Ovary (tissue), 9 donors: Measurements from ENCODE around the gene RYR2. TPM values are rescaled to one million over a fixed set of nuclear protein-coding genes. Genes with fewer than 3 reads are reported as not detected.

Experiments used
- DNase-seq, 5 donors: peaks; one replicate each; pipeline ENCODE4 v3.0.0-alpha.2; 2019 to 2020
- H3K27ac ChIP-seq, 2 donors: fragments of 200-600 bp; one replicate each; pipeline versions ENCODE4 v1.5.1 to v1.8.0; 2019 to 2022
- H3K27me3 ChIP-seq: fragments of 200-600 bp; one replicate; pipeline ENCODE4 v1.8.0; 2022
- H3K36me3 ChIP-seq: fragments of 200-600 bp; sonication (generic); one replicate; pipeline ENCODE4 v1.5.1; 2019
- H3K4me1 ChIP-seq: one replicate; pipeline ENCODE4 v1.8.1; 2013; ENCODE audit warnings: mild to moderate bottlenecking, moderate library complexity; ENCODE audit not compliant: insufficient read depth
- H3K4me3 ChIP-seq: fragments of 200-600 bp; sonication (generic); one replicate; pipeline ENCODE4 v1.5.1; 2017
- H3K9me3 ChIP-seq, 2 donors: fragments of 200-600 bp in 1 of 2; sonication (generic) in 1 of 2; one replicate each; pipeline versions ENCODE4 v1.5.1 to v1.8.1; 2013 to 2019; ENCODE audit warnings: mild to moderate bottlenecking in 1 of 2, moderate library complexity in 1 of 2
- CTCF ChIP-seq, 3 donors: fragments of 450-650 bp in 2 of 3; fragments of 200-600 bp in 1 of 3; IDR thresholded peaks; one replicate each; pipeline versions ENCODE4 v1.5.1 to v1.8.0; 2016 to 2022; ENCODE audit warnings: antibody characterized with exemption in 3 of 3, mild to moderate bottlenecking in 1 of 3
- EP300 ChIP-seq: sonication (generic); formaldehyde crosslinking; IDR thresholded peaks from one replicate; pipeline ENCODE4 v1.6.1; 2017; ENCODE audit warnings: antibody characterized with exemption
- POLR2A ChIP-seq: fragments of 450-650 bp; IDR thresholded peaks from one replicate; pipeline ENCODE4 v1.6.1; 2017; ENCODE audit warnings: antibody characterized with exemption, mild to moderate bottlenecking, moderate library complexity
- WGBS, 3 donors: extraction: QIAGEN DNeasy Blood & Tissue Kit in 1 of 3; methylation state at CpG; one replicate each; pipeline versions ENCODE4 v1.1.5 to v1.1.7; 2013 to 2017; 5-methylcytosine and 5-hydroxymethylcytosine counted together
- intact Hi-C, 4 donors: fragments of 100-400 bp; cut with DNase I; formaldehyde crosslinking; loops; one replicate each; pipeline versions ENCODE4 v1.11.0 to v1.15.1; 2022 to 2023
- polyA plus RNA-seq, 2 donors: library from polyadenylated mRNA; stranded (reverse); fragments of 200-250 nt in 1 of 2; fragments of 350-450 nt in 1 of 2; fragmentation: Illumina TruSeq in 1 of 2; extraction: RNeasy Lipid Tissue Mini Kit (QIAGEN cat#74804) in 1 of 2; gene quantifications; one replicate each; pipeline ENCODE4 v1.2.3, GENCODE V29; 2013 to 2014
- total RNA-seq, 7 donors: library from RNA; depleted of rRNA in 2 of 7; stranded (reverse); fragments of >200 nt in 2 of 7; fragmentation: NEBNext Ultra II Directional in 3 of 7; extraction: Animal tissue kit (Norgen Biotek cat#: 25700) in 3 of 7; gene quantifications; one replicate each; pipeline versions ENCODE4 v1.1.0 to v1.2.4, GENCODE V29; 2016 to 2023
- donor health status: DM: no; HTN: no; CAD: no; lungs with moderate emphysema.
- donor health status: DM: no; HTN: no; CAD: no.
- donor health status: Bipolar disorder and iron deficiency.
- donor health status: DM: yes; HTN: yes; CAD: no.
- donor health status: DM: no; HTN: no; CAD: no.
- donor health status: DM: yes; HTN: yes; CAD: no.

Gene RYR2
- total and polyA plus RNA-seq, 9 donors = 3.0 to 13.8 (median 5.4) TPM

- Histone ChIP-seq H3K27ac (no peak overlapping the region), H3K27me3 (no peaks in the 10 kb centered on the region), H3K4me3 (no peak overlapping the region), H3K36me3 (no peaks in the 10 kb centered on the region), H3K9me3 (no peaks in the 10 kb centered on the region), H3K4me1 (no peaks in the 10 kb centered on the region)
- no peak for DNase-seq
- no peak for TF ChIP-seq POLR2A
- TF ChIP-seq CTCF (IDR thresholded peaks at IDR 0.05) = no peak
- 78 to 82% (median 79%) methylated on average over 5 of the region's 5 CpGs for WGBS, 3 donors
- intact Hi-C loops = no loop called here
Measured at GRCh38 chr1:237799762-237800474, 757.9 kb downstream of the RYR2 start.

GRCh38 chr1:237804516-237804915 is 762.5 kb downstream of the RYR2 start:
- no peaks in the 10 kb centered on the region for H3K27me3 ChIP-seq
- WGBS, 3 donors = 88 to 91% (median 90%) methylated on average over 3 of the region's 3 CpGs
- H3K9me3 ChIP-seq = no peaks in the 10 kb centered on the region
- no peaks in the 10 kb centered on the region for H3K4me1 ChIP-seq
- no peak overlapping the region for H3K27ac ChIP-seq
- H3K4me3 ChIP-seq = no peak overlapping the region
- no peak for DNase-seq
- TF ChIP-seq POLR2A (no peak), EP300 (no peak), CTCF (IDR thresholded peaks at IDR 0.05) (no peak)
- intact Hi-C loops = no loop called here
- H3K36me3 ChIP-seq = no peaks in the 10 kb centered on the region

- DNase-seq = no peak
- 79 to 86% (median 82%) methylated on average over 2 of the region's 2 CpGs for whole genome bisulfite sequencing, 3 donors
- H3K36me3 ChIP-seq = no peaks in the 10 kb centered on the region
Measured at GRCh38 chr1:237809099-237809498, 767.1 kb downstream of the RYR2 start.

GRCh38 chr1:237811633-237812032 is 769.6 kb downstream of the RYR2 start:
- TF ChIP-seq POLR2A (no peak), CTCF (IDR thresholded peaks at IDR 0.05) (no peak), EP300 (no peak)
- Histone ChIP-seq H3K36me3 (no peaks in the 10 kb centered on the region), H3K4me1 (no peaks in the 10 kb centered on the region), H3K27me3 (no peaks in the 10 kb centered on the region), H3K27ac (no peak overlapping the region), H3K9me3 (no peaks in the 10 kb centered on the region), H3K4me3 (no peak overlapping the region)
- WGBS, 3 donors = 87 to 90% (median 89%) methylated on average over 5 of the region's 5 CpGs
- intact Hi-C loops = no loop called here
- DNase-seq = no peak

More at GRCh38 chr1:237809099-237809498, 767.1 kb downstream of the RYR2 start:
- no peak for TF ChIP-seq EP300
- no peak for TF ChIP-seq POLR2A
- no peak for TF ChIP-seq CTCF (IDR thresholded peaks at IDR 0.05)
- H3K27ac ChIP-seq = no peak overlapping the region
- H3K9me3 ChIP-seq = no peaks in the 10 kb centered on the region
- no peaks in the 10 kb centered on the region for H3K4me1 ChIP-seq
- H3K4me3 ChIP-seq = no peak overlapping the region
- intact Hi-C loops = no loop called here
- no peaks in the 10 kb centered on the region for H3K27me3 ChIP-seq
